HL-60 (cell line): ENCODE measurements around the gene PRC1.

ENCODE experiments used
- DNase-seq, 2 experiments: peaks; one replicate each; pipeline ENCODE4 v3.0.0-alpha.2; 2010 to 2020; ENCODE audit warnings: low read depth in 1 of 2, low spot score in 1 of 2
- H3K27ac ChIP-seq: fragments of 250-450 bp; sonication (Bioruptor Pico); replicated peaks from 2 replicates; pipeline ENCODE4 v1.5.1; 2020; ENCODE audit warnings: mild to moderate bottlenecking, moderate library complexity
- H3K27me3 ChIP-seq: fragments of 250-450 bp; sonication (Bioruptor Pico); 2 replicates; pipeline ENCODE4 v1.5.1; 2021; ENCODE audit warnings: mild to moderate bottlenecking, moderate library complexity; ENCODE audit not compliant: insufficient read depth, poor library complexity, severe bottlenecking
- H3K4me3 ChIP-seq: replicated peaks from 2 replicates; pipeline ENCODE4 v1.5.1; 2011; ENCODE audit warnings: mild to moderate bottlenecking, control low read depth, low read length; ENCODE audit not compliant: insufficient read depth
- CTCF ChIP-seq: IDR thresholded peaks from one replicate; pipeline ENCODE4 v1.5.1; 2011; ENCODE audit warnings: low read length, control low read depth, inconsistent platforms; ENCODE audit not compliant: insufficient read depth
- GABPA ChIP-seq: IDR thresholded peaks from 2 replicates; pipeline ENCODE4 v1.6.1; 2012; ENCODE audit warnings: low read depth
- POLR2AphosphoS5 ChIP-seq: IDR thresholded peaks from 2 replicates; pipeline ENCODE4 v1.6.1; 2012; ENCODE audit warnings: low read depth
- REST ChIP-seq: IDR thresholded peaks from 2 replicates; pipeline ENCODE4 v1.6.1; 2012; ENCODE audit warnings: low read depth; ENCODE audit not compliant: insufficient replicate concordance
- SPI1 ChIP-seq: IDR thresholded peaks from 2 replicates; pipeline ENCODE4 v1.6.1; 2012; ENCODE audit warnings: low read depth, mild to moderate bottlenecking, borderline replicate concordance

Gene PRC1

DNA sequence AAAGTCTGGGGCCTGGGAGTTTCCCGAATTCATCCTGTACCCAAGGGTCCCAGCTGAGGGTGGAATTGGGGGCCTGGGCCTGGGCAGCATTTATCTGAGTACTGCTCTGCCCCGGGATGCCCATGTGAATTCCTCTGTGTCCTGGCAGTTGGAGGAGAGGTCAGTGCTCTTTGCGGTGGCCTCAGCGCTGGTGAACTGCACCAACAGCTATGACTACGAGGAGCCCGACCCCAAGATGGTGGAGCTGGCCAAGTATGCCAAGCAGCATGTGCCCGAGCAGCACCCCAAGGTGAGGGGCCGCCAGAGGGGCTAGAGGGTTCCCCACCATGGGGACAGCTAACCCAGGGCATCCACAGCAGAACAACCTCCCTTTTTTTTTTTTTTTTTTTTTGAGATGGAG lies 45.8 kb downstream of the PRC1 start:
- H3K27me3 ChIP-seq = no peaks in the 10 kb centered on the region
- H3K4me3 ChIP-seq = no peak overlapping the region
- TF ChIP-seq POLR2AphosphoS5 (no peak), SPI1 (no peak), CTCF (no peak), REST (no peak), GABPA (no peak)
- no peak for DNase-seq
- no peak overlapping the region for H3K27ac ChIP-seq

DNA sequence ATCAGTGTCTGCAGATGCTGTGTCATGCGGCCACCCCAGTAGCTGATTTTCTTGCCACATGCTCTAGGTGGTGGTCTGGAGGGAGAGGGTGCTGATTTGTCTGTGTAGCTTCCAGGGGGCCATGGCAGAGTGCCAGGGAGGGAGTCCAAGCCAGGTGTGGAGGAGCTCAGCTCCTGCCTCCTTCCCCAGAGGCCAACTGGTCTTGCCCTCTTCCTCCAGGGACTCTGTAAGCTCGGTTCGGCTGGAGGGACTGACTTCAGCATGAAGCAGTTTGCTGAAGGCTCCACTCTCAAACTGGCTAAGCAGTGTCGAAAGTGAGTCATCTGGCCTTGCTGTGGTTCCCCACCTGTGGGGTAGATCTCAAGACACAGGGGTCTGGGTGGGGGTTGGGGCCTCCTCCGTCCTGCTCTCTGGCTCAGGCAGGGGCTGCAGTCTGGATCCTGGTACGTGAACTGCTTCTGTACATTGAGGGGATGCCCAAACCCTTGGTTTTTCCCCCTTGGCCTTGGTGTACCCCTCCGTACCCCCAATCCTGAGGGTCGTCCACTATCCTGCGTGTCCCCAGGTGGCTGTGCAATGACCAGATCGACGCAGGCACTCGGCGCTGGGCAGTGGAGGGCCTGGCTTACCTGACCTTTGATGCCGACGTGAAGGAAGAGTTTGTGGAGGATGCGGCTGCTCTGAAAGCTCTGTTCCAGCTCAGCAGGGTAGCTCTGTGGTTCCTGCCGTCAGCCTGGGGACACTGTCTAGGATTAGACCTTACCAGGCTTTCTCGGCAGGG lies 46.6 kb downstream of the PRC1 start:
- no peak for TF ChIP-seq GABPA
- no peak for TF ChIP-seq SPI1
- no peak for TF ChIP-seq CTCF
- TF ChIP-seq POLR2AphosphoS5 = no peak
- no peak for TF ChIP-seq REST
- DNase-seq = no peak
- Histone ChIP-seq H3K27me3 (no peaks in the 10 kb centered on the region), H3K4me3 (no peak overlapping the region), H3K27ac (no peak overlapping the region)

DNA sequence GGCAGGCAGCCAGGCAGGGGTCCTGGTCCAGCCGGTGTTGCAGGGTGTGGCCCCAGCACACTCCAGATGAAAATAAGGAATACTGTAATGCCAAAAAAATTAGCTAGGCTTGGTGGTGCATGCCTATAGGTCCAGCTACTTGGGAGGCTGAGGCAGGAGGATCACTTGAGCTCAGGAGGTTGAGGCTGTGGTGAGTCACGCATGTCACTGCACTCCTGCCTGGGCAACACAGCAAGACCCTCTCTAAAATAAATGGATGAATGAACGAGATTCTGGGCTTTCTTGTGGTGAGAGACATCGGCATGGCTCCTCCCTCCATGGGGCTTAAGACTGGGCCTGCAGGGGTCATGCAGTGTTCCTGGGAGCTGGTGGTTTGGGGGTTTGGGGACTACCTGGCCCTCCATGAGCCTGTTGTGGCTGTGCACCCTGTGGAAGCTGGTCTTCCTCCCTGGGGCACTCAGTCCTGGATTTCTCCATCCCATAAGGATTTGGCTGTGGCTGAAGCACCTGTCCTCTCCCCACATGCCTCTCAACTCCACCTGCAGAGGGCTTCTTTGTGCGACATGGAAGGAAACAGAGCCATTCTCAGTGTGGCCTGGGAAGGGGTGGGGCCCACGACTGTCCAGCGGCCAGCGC lies 47.3 kb downstream of the PRC1 start:
- H3K4me3 ChIP-seq = no peak overlapping the region
- TF ChIP-seq POLR2AphosphoS5 (no peak), GABPA (no peak), REST (no peak), SPI1 (no peak), CTCF (no peak)
- DNase-seq = no peak
- H3K27ac ChIP-seq = no peak overlapping the region
- no peaks in the 10 kb centered on the region for H3K27me3 ChIP-seq
